D721Med (cell line): Measurements from ENCODE around the gene CETP.

Experiments
- DNase-seq: peaks from one replicate; pipeline ENCODE4 v3.0.0; 2011; ENCODE audit warnings: low spot score; ENCODE audit not compliant: insufficient read length
- FAIRE-seq: peaks from 2 replicates; lab custom pipeline; 2011; peaks lifted over from hg19 to GRCh38; lab: Jason Lieb, UNC
- CTCF ChIP-seq: IDR thresholded peaks from 2 replicates; pipeline ENCODE4 v1.5.1; 2012; ENCODE audit warnings: mild to moderate bottlenecking, control low read depth; ENCODE audit not compliant: insufficient read depth; ENCODE audit errors: missing control alignments

CETP gene

DNA sequence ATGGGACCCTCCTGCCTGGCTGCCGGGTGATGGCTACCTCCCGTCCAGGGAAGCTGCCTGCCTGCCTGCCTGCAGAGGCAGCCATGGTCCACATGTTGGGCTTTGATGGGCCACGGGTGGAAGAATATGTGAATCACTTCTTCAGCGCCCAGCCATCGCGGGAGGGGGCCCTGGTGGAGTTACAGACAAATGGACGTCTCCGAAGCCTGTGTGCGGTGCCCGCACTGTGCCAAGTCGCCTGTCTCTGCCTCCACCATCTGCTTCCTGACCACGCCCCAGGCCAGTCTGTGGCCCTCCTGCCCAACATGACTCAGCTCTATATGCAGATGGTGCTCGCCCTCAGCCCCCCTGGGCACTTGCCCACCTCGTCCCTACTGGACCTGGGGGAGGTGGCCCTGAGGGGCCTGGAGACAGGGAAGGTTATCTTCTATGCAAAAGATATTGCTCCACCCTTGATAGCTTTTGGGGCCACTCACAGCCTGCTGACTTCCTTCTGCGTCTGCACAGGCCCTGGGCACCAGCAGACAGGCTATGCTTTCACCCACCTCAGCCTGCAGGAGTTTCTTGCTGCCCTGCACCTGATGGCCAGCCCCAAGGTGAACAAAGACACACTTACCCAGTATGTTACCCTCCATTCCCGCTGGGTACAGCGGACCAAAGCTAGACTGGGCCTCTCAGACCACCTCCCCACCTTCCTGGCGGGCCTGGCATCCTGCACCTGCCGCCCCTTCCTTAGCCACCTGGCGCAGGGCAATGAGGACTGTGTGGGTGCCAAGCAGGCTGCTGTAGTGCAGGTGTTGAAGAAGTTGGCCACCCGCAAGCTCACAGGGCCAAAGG, 64.4 kb downstream of the CETP start:
- TF ChIP-seq CTCF: no peak
- no peak for FAIRE-seq
- DNase-seq: no peak

DNA sequence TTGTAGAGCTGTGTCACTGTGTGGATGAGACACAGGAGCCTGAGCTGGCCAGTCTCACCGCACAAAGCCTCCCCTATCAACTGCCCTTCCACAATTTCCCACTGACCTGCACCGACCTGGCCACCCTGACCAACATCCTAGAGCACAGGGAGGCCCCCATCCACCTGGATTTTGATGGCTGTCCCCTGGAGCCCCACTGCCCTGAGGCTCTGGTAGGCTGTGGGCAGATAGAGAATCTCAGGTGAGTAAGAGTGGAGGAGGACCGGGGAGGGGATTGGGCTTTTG, 65.0 kb downstream of the CETP start:
- TF ChIP-seq CTCF: no peak
- DNase-seq (no peak), FAIRE-seq (no peak)

- FAIRE-seq (no peak), DNase-seq (no peak)
- no peak for TF ChIP-seq CTCF
Observed at GRCh38 chr16:57027067-57027466, 65.3 kb downstream of the CETP start.

DNA sequence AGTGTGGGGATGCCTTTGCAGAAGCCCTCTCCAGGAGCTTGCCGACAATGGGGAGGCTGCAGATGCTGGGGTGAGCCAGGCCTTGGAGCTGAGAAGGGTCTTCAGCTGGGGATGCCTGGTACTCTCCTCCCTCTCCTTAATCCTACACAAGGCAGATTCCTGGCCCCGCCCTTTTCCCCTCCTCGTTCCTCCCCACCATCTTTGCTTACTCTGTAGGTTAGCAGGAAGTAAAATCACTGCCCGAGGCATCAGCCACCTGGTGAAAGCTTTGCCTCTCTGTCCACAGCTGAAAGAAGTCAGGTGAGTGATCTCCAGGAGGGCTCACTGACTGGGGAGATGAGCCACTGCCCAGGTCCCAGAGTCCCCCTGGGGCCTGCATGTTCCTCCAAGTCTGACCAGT, 66.3 kb downstream of the CETP start:
- TF ChIP-seq CTCF: no peak
- DNase-seq: no peak
- FAIRE-seq: no peak

GRCh38 chr16:57029161-57030160, 67.7 kb downstream of the CETP start:
- no peak for DNase-seq
- FAIRE-seq: no peak

DNA sequence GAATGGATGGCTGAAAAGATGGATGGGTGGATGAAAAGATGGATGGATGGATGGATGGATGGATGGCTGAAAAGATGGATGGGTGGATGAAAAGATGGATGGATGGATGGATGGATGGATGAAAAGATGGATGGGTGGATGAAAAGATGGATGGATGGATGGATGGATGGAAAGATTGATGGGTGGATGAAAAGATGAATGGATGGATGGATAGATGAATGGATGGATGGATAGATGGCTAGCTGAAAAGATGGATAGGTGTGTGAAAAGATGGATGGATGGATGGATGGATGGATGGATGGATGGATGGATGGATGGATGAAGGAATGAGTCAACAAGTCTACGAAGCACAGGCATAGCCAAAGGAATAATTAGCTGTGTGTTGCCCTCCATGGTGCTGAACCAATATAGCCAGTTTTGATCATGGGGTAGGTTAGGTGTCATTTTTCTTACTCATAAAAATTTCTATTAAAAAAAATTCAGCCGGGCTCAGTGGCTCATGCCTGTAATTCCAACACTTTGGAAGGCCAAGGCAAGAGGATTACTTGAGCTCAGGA, 68.7 kb downstream of the CETP start:
- DNase-seq (no peak), FAIRE-seq (no peak)
- no peak for TF ChIP-seq CTCF

More at GRCh38 chr16:57029161-57030160, 67.7 kb downstream of the CETP start:
- TF ChIP-seq CTCF: no peak
